HG02571 (cell line): ENCODE data around the gene ACTL7A.
"Not testable (repeated sequence)": the region's sequence is repeated elsewhere in the genome, so short reads cannot be mapped to it uniquely, and the experiment has no call there.

Experiments used
- ATAC-seq: cut with Tn5 transposase; IDR thresholded peaks from one replicate; pipeline ENCODE4 v1.9.1; 2021; ENCODE audit warnings: mild to moderate bottlenecking, moderate library complexity; ENCODE audit not compliant: unreplicated experiment

The ACTL7A gene

DNA sequence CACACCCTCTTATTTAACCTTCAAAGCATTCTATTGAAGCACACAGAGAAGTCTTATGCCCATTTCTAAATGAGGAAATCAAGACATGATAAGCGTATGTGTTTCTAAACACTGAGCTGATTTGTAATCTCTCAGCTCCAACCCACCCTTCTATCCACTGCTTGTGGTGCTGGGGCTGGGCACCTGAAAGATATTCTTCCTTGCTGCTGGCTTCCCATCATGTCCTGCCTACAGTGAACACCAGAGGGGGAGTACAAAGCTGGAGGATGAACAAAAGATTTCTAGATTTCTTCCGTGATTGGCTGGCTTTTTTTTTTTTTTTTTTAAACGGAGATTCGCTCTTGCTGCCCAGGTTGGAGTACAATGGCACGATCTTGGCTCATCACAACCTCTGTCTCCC is 14.4 kb downstream of the ACTL7A start:
- ATAC-seq, result no peak

DNA sequence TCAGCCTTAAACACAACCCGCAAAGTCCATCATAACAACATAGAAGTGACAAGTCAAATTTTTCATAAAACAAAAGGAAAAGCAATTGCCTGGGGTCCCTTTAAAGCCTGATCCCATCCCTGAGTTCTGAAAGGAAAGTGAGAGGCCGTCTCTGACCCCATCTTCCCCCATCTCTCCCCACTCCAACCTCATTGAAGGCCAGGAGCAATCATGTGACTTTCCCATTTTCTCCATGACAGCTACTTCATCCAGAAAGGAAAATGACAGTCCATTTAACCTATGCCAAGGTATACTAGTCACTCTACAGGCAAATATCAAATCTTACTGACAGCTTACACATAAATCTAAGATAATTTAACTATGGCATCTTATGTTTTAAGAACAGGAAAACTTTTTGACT is 15.5 kb downstream of the ACTL7A start:
- ATAC-seq, result no peak

DNA sequence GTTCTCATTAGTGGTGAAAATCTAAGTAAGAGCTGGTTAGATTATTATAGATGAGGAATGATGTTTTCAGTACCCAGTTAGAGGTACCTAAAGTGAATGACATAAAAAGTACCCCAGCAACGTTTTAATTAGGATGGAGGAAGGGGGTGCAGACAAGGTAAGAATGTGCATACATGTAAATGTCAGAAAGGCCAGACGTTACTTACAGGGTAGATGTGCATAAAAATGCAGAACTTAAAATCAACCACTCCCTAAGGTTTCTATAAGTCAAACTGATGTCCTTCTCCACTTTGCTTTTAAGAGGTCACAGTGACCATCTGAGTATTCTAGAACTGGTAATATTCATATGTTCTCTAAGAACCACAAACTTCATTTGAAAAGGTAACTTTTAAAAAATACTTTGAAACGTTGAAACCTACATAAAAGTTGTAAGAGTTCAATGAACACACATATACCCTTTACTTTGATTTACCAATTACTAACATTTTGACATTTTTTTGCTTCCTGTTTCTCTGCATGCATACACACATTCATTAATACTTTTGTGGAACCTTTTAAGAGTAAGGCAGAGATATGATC is 18.8 kb downstream of the ACTL7A start:
- no peak for ATAC-seq

DNA sequence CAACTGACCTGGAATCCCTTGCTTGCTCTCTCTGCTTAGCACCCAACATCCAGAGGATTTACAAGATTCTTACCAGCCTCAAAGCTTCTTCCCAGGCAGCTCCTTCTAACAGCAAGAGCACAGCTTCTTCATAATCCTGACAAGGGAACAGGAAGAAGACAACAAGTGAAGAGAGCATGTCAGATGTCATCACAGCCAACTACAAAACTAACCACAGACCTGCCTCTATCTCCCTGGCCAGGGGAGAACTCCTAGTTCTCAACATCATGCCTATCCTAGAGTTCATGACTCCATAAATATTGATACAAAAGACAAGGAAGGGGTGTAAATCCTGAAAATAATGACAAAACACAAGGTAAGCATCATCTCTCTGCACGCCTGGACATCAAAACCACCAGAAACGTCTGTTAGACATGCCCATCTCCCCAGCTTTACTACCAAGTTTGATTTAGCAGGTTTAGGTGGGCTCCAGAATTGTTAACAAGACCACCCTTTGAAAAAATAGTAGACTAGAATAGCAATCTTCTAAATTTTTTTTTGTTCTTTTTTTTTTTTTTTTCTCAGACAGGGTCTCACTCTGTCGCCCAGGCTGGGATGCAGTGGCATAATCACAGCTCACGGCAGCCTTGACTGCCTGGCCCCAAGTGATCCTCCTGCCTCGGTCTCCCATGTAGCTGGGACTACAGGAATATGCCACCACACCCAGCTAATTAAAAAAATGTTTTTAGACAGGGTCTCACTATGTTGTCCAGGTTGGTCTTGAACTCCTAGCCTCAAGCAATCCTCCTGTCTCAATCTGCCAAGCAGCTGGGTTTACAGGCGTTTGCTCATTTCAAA is 20.2 kb downstream of the ACTL7A start:
- ATAC-seq, result no peak

- ATAC-seq, result no peak
Observed at GRCh38 chr9:108883085-108883484, 21.0 kb downstream of the ACTL7A start.

DNA sequence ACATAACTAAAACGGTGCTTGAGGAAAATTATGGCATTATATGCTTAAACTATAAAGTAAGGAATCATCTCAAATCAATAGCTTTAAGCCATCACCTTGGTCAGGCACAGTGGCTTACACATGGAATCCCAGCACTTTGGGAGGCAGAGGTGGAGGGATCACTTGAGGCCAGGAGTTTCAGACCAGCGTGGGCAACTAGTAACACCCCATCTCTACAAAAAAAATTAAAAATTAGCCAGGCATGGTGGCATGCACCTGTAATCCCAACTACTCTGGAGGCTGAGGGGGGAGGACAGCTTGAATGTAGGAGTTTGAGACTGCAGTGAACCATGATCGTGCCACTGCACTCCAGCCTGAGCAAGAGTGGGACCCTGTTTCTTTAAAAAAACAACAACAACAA is 22.6 kb downstream of the ACTL7A start:
- no peak for ATAC-seq

DNA sequence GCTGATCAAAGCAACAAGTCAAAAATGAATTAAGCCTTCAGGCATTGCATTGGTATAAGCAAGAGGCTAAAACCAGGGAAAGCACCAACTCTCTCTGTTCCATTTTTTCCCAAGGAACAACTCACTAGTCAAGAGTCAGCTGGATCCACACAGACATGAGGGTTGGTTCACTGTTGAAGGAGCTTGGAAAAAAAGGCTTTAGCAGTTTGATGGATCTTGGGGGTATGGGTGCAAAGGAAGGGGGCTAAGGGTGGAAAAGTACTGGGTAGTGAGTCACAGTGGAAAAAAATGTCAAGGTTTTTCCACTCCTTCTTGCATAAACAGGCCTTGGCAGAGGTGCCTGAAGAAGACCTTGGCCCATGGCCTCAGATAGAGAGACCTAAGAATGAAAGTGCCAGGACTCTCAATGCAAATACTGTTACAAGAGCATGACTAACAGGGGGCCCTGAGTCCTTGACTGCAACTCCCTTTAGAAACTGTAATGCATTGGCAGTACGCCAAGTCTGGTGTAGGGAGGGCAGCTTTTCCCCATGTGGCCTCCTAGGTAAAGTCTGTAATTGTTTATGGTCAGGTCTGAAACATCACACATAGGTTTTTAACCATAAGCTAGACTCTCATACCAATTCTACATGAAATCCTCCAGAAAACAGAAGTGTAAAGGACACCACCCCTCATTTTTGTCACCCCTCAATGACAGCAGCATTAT is 23.7 kb downstream of the ACTL7A start:
- ATAC-seq, result peak; percentile 100

DNA sequence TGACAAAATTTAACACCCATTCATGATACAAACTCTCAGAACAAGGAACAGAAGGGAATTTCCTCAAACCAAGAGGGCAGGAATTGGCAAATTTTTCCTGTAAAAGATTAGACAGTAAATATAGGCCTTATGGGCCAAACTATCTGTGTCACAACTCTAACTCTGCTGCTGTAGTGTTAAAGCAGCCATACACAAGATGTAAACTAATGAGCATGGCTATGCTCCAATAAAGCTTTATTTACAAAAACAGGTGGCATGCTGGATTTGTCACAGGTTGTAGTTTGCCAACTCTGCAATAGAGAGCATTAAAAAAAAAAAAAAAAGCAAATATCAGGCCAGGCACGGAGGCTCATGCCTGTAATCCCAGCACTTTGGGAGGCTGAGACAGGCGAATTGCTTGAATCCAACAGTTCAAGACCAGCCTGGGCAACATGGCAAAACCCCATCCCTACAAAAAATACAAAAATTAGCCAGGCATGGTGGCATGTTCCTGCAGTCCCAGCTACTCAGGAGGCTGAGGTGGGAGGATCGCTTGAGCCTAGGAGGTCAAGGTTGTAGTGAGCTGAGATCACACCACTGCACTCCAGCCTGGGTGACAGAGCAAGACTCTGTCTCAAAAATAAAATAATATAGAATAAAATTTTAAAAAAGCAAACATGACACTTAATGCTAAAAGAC is 24.7 kb downstream of the ACTL7A start:
- ATAC-seq, result not testable (repeated sequence)

DNA sequence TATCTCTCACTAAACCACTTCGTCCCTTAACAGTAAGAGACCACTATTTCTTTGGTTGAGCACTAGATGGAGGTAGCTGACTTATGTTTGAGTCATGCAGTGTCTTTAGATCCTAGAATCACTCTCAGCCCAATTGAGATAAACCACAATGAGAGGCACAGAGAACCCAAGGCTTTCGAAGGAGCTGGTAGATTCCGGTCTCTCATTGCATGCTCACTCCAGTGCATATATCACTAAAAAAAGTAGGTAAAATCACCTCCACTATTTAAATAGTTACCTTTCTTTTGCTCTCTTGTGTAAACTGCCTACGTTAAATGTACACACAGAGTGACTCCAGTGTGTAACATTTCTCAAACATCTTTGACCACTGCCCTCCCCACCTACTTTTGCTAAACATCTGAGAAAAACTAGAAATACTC is 27.6 kb downstream of the ACTL7A start:
- no peak for ATAC-seq

- ATAC-seq, result no peak
Observed at GRCh38 chr9:108894225-108894997, 32.3 kb downstream of the ACTL7A start.

DNA sequence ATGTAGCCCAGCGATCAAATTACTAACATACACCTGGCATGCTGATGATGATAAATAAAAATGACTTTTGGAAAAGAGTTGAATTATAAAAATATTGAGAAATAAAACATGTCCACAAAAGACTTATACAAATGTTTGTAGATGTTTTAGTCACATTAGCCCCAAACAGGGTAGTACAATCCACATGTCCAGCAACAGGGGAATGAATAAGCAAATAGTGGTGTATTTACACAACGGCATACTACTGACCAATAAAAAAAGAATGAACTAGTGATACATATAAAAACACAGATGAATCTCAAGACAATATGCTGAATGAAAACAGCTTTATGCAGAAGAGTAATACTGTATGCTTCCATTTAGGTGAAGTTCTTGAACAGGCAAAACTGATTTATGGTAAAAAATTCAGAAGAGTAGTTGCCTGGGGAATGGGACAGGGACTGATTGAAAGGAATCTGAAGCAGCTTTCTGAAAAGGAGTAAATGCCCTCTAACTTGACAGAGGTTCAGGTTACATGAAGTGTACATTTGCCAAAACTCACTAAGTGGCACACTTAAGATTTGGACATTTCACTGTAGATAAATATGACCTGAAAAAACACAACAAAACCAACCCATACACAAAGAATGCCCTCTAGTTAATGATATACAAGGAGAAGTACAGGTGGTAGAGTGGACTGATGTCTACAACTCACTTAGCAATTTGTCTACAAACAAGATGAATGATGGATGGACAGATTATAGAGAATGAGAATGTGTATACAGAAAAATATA is 35.4 kb downstream of the ACTL7A start:
- ATAC-seq, result no peak

- not testable (repeated sequence) for ATAC-seq
Observed at GRCh38 chr9:108899023-108899695, 37.1 kb downstream of the ACTL7A start.

DNA sequence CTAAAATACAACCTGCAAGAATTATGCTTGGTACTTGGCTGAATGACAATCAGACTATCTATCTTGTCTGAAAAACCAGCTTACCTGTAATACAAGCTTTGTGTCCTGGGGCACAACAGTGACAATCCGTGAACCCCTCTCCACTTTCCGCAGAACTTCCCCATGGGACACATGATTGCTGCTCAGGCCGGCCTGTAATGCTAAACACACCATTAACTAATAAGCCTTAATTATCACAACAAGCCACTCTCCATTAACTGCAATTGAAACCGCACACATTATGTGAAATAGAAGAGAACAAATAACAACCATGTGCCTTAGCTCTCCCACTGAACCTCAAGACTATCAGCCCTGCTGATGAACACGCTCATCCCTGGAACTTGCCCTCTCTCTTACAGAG is 38.1 kb downstream of the ACTL7A start:
- ATAC-seq, result no peak

- no peak for ATAC-seq
Observed at GRCh38 chr9:108903420-108904103, 41.5 kb downstream of the ACTL7A start.

DNA sequence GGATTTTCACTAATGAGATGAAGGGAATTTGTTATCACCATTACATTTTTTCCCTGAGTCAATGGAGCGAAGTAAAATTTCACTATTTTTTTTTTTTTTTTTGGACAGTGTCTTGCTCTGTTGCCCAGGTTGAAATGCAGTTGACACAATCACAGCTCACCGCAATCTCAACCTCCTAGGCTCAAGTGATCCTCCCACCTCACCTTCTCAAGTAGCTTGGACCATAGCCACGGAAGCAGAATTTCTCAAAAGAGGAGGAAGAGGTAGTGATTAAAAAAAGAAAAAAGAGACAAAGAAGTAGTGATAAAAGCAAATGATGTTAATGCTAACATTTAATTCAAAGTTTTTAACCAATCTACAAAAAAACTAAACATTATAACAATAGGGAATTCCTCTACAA is 42.1 kb downstream of the ACTL7A start:
- no peak for ATAC-seq

DNA sequence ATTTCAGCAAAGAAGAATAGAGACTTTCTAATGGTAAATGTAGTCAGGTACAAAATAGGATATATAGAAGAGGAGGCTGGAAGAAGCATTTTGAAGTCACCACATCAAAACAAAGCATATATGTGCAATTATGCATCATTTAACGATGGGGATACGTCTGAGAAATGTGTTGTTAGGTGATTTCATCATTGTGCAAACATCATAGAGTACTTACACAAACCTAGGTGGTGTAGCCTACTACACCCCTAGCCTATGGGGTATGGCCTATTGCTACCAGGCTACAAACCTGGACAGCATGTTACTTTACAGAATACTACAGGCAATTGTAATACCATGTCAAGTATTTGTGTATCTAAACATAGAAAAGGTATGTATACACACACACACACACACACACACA is 43.4 kb downstream of the ACTL7A start:
- no peak for ATAC-seq

- no peak for ATAC-seq
Observed at GRCh38 chr9:108910402-108910801, 48.3 kb downstream of the ACTL7A start.

- no peak for ATAC-seq
Observed at GRCh38 chr9:108910914-108911313, 48.8 kb downstream of the ACTL7A start.

GRCh38 chr9:108911820-108912219 is 49.8 kb downstream of the ACTL7A start:
- ATAC-seq, result no peak
